SK-N-SH treated with all-trans-retinoic acid at 6 μM for 48 hours (cell line): Measurements from ENCODE around the gene PPP1R18.

Experiments
- ATAC-seq: fragments of 200-7000 bp; cut with Tn5 transposase; 3 replicates; pipeline ENCODE4 v1.9.1; 2020; ENCODE audit warnings: mild to moderate bottlenecking, moderate library complexity
- ARNTL ChIP-seq: fragments of 450-650 bp; formaldehyde crosslinking; IDR thresholded peaks from 2 replicates; pipeline ENCODE4 v1.5.0; 2020; ENCODE audit warnings: low read depth, mild to moderate bottlenecking, moderate library complexity, borderline replicate concordance
- BACH2 ChIP-seq: fragments of 250-450 bp; sonication (Bioruptor Pico); IDR thresholded peaks from 2 replicates; pipeline ENCODE4 v1.9.0; 2021; ENCODE audit warnings: mild to moderate bottlenecking, borderline replicate concordance
- CSDC2 ChIP-seq: fragments of 250-450 bp; sonication (Bioruptor Pico); IDR thresholded peaks from 2 replicates; pipeline ENCODE4 v1.5.0; 2020; ENCODE audit warnings: mild to moderate bottlenecking, moderate library complexity
- CSRNP3 ChIP-seq: fragments of 250-450 bp; sonication (Bioruptor Pico); IDR thresholded peaks from 2 replicates; pipeline ENCODE4 v1.5.1; 2021; ENCODE audit warnings: mild to moderate bottlenecking, moderate library complexity
- GLIS3 ChIP-seq: fragments of 250-450 bp; sonication (Bioruptor Pico); IDR thresholded peaks from 2 replicates; pipeline ENCODE4 v1.5.0; 2020; ENCODE audit warnings: mild to moderate bottlenecking, moderate library complexity
- OSR1 ChIP-seq: fragments of 250-450 bp; sonication (Bioruptor Pico); IDR thresholded peaks from 2 replicates; pipeline ENCODE4 v1.8.0; 2022; ENCODE audit warnings: moderate library complexity, mild to moderate bottlenecking, inconsistent platforms
- POU6F1 ChIP-seq: fragments of 250-450 bp; sonication (Bioruptor Pico); IDR thresholded peaks from 2 replicates; pipeline ENCODE4 v1.8.0; 2021; ENCODE audit warnings: low read depth, mild to moderate bottlenecking, moderate library complexity, borderline replicate concordance
- RARB ChIP-seq: fragments of 250-450 bp; sonication (Bioruptor Pico); IDR thresholded peaks from 2 replicates; pipeline ENCODE4 v1.8.0; 2021; ENCODE audit warnings: mild to moderate bottlenecking, moderate library complexity
- TCF4 ChIP-seq: fragments of 250-450 bp; sonication (Bioruptor Pico); IDR thresholded peaks from 2 replicates; pipeline ENCODE4 v1.8.0; 2021; ENCODE audit warnings: mild to moderate bottlenecking, moderate library complexity, borderline replicate concordance
- ZC3H10 ChIP-seq: fragments of 250-450 bp; sonication (Bioruptor Pico); IDR thresholded peaks from 2 replicates; pipeline ENCODE4 v1.5.1; 2021; ENCODE audit warnings: mild to moderate bottlenecking, moderate library complexity
- ZFP3 ChIP-seq: fragments of 250-450 bp; sonication (Bioruptor Pico); IDR thresholded peaks from 2 replicates; pipeline ENCODE4 v1.5.0; 2020; ENCODE audit warnings: mild to moderate bottlenecking, moderate library complexity
- ZFP30 ChIP-seq: fragments of 450-650 bp; formaldehyde crosslinking; IDR thresholded peaks from 2 replicates; pipeline ENCODE4 v1.5.0; 2022; ENCODE audit warnings: mild to moderate bottlenecking, moderate library complexity
- ZNF565 ChIP-seq: fragments of 450-650 bp; formaldehyde crosslinking; conservative IDR thresholded peaks from 2 replicates; pipeline ENCODE4 v1.5.0; 2020; ENCODE audit warnings: low read depth, mild to moderate bottlenecking, moderate library complexity
- ZNF70 ChIP-seq: fragments of 450-650 bp; formaldehyde crosslinking; IDR thresholded peaks from 2 replicates; pipeline ENCODE4 v1.5.0; 2020; ENCODE audit warnings: mild to moderate bottlenecking, moderate library complexity
- ZNF8 ChIP-seq: fragments of 450-650 bp; formaldehyde crosslinking; IDR thresholded peaks from 2 replicates; pipeline ENCODE4 v1.5.0; 2020; ENCODE audit warnings: mild to moderate bottlenecking, moderate library complexity
- TF ChIP-seq, protein P1 (sequence below): fragments of 250-450 bp; sonication (Bioruptor Pico); IDR thresholded peaks from 2 replicates; pipeline ENCODE4 v1.8.0; 2020; ENCODE audit warnings: mild to moderate bottlenecking, moderate library complexity, borderline replicate concordance
- TF ChIP-seq, protein P2 (sequence below): fragments of 250-450 bp; sonication (Bioruptor Pico); IDR thresholded peaks from 2 replicates; pipeline ENCODE4 v1.5.0; 2020; ENCODE audit warnings: mild to moderate bottlenecking, moderate library complexity
- TF ChIP-seq, protein P3 (sequence below): fragments of 250-450 bp; sonication (Bioruptor Pico); IDR thresholded peaks from 2 replicates; pipeline ENCODE4 v1.5.1; 2020; ENCODE audit warnings: low read depth, mild to moderate bottlenecking, moderate library complexity

Gene PPP1R18

GRCh38 chr6:30641048-30641447 lies 45.4 kb downstream of the PPP1R18 start:
- no peak for TF ChIP-seq RARB (CRISPR knock-in tag)
- TF ChIP-seq, protein P1, sequence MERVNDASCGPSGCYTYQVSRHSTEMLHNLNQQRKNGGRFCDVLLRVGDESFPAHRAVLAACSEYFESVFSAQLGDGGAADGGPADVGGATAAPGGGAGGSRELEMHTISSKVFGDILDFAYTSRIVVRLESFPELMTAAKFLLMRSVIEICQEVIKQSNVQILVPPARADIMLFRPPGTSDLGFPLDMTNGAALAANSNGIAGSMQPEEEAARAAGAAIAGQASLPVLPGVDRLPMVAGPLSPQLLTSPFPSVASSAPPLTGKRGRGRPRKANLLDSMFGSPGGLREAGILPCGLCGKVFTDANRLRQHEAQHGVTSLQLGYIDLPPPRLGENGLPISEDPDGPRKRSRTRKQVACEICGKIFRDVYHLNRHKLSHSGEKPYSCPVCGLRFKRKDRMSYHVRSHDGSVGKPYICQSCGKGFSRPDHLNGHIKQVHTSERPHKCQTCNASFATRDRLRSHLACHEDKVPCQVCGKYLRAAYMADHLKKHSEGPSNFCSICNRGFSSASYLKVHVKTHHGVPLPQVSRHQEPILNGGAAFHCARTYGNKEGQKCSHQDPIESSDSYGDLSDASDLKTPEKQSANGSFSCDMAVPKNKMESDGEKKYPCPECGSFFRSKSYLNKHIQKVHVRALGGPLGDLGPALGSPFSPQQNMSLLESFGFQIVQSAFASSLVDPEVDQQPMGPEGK = no peak
- ATAC-seq = no peak

GRCh38 chr6:30640481-30640880 lies 46.0 kb downstream of the PPP1R18 start:
- TF ChIP-seq ZFP30 (CRISPR knock-in tag) = no peak
- TF ChIP-seq ZNF70 (CRISPR knock-in tag) = no peak
- no peak for TF ChIP-seq OSR1 (CRISPR knock-in tag)
- peak; percentile 28; the same call in 1 of the 3 replicates for ATAC-seq

GRCh38 chr6:30635834-30636233 lies 50.6 kb downstream of the PPP1R18 start:
- ATAC-seq = no peak

More at GRCh38 chr6:30635834-30636233, 50.6 kb downstream of the PPP1R18 start:
- TF ChIP-seq ZFP3 = no peak
- no peak for TF ChIP-seq POU6F1
- no peak for TF ChIP-seq CSDC2 (CRISPR knock-in tag)
- TF ChIP-seq, protein P1 = no peak
- no peak for TF ChIP-seq TCF4 (CRISPR knock-in tag)
- no peak for TF ChIP-seq CSRNP3
- TF ChIP-seq ZNF565 (CRISPR knock-in tag) = no peak
- TF ChIP-seq, protein P2, sequence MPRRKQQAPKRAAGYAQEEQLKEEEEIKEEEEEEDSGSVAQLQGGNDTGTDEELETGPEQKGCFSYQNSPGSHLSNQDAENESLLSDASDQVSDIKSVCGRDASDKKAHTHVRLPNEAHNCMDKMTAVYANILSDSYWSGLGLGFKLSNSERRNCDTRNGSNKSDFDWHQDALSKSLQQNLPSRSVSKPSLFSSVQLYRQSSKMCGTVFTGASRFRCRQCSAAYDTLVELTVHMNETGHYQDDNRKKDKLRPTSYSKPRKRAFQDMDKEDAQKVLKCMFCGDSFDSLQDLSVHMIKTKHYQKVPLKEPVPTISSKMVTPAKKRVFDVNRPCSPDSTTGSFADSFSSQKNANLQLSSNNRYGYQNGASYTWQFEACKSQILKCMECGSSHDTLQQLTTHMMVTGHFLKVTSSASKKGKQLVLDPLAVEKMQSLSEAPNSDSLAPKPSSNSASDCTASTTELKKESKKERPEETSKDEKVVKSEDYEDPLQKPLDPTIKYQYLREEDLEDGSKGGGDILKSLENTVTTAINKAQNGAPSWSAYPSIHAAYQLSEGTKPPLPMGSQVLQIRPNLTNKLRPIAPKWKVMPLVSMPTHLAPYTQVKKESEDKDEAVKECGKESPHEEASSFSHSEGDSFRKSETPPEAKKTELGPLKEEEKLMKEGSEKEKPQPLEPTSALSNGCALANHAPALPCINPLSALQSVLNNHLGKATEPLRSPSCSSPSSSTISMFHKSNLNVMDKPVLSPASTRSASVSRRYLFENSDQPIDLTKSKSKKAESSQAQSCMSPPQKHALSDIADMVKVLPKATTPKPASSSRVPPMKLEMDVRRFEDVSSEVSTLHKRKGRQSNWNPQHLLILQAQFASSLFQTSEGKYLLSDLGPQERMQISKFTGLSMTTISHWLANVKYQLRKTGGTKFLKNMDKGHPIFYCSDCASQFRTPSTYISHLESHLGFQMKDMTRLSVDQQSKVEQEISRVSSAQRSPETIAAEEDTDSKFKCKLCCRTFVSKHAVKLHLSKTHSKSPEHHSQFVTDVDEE (CRISPR knock-in tag) = no peak
- TF ChIP-seq, protein P3, sequence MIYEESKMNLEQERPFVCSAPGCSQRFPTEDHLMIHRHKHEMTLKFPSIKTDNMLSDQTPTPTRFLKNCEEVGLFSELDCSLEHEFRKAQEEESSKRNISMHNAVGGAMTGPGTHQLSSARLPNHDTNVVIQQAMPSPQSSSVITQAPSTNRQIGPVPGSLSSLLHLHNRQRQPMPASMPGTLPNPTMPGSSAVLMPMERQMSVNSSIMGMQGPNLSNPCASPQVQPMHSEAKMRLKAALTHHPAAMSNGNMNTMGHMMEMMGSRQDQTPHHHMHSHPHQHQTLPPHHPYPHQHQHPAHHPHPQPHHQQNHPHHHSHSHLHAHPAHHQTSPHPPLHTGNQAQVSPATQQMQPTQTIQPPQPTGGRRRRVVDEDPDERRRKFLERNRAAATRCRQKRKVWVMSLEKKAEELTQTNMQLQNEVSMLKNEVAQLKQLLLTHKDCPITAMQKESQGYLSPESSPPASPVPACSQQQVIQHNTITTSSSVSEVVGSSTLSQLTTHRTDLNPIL (CRISPR knock-in tag) = no peak
- no peak for TF ChIP-seq ZC3H10
- no peak for TF ChIP-seq ZFP30 (CRISPR knock-in tag)
- TF ChIP-seq RARB (CRISPR knock-in tag) = no peak
- no peak for TF ChIP-seq ARNTL (CRISPR knock-in tag)
- no peak for TF ChIP-seq BACH2 (CRISPR knock-in tag)
- TF ChIP-seq ZNF8 (CRISPR knock-in tag) = no peak
- TF ChIP-seq GLIS3 (CRISPR knock-in tag) = no peak
